Aorta (tissue), 5 donors: Measurements from ENCODE around the gene RNF31. TPM values are rescaled to one million over a fixed set of nuclear protein-coding genes. Genes with fewer than 3 reads are reported as not detected.
A peak's percentile ranks its signal among the peaks of the same experiment; 100 is the strongest.

Experiments
- ATAC-seq: fragments of 200-7000 bp; cut with Tn5 transposase; one replicate; pipeline ENCODE4 v1.9.1; 2022; ENCODE audit warnings: moderate library complexity; ENCODE audit not compliant: low FRiP score
- DNase-seq, 2 donors: peaks; one replicate each; pipeline ENCODE4 v3.0.0-alpha.2; 2020
- H3K27ac ChIP-seq, 2 donors: one replicate each; pipeline ENCODE4 v1.5.1; 2013; ENCODE audit warnings: low read length in 2 of 2, mild to moderate bottlenecking in 2 of 2, moderate library complexity in 2 of 2, control low read depth in 1 of 2, inconsistent platforms in 1 of 2, low read depth in 1 of 2
- H3K27me3 ChIP-seq, 2 donors: one replicate each; pipeline ENCODE4 v1.6.1; 2013; ENCODE audit warnings: control low read depth in 1 of 2, low read length in 1 of 2, mild to moderate bottlenecking in 1 of 2, moderate library complexity in 1 of 2; ENCODE audit not compliant: insufficient read depth in 2 of 2, control insufficient read depth in 1 of 2
- H3K36me3 ChIP-seq, 2 donors: one replicate each; pipeline ENCODE4 v1.6.1; 2013; ENCODE audit warnings: control low read depth in 1 of 2, low read length in 1 of 2, mild to moderate bottlenecking in 1 of 2; ENCODE audit not compliant: insufficient read depth in 2 of 2, control insufficient read depth in 1 of 2
- H3K4me1 ChIP-seq, 2 donors: one replicate each; pipeline ENCODE4 v1.6.1; 2013; ENCODE audit warnings: low read length in 2 of 2, control low read depth in 1 of 2, mild to moderate bottlenecking in 1 of 2, moderate library complexity in 1 of 2; ENCODE audit not compliant: insufficient read depth in 2 of 2, control insufficient read depth in 1 of 2
- H3K4me3 ChIP-seq, 2 donors: one replicate each; pipeline ENCODE4 v1.5.1; 2013; ENCODE audit warnings: low read length in 2 of 2, control low read depth in 1 of 2, mild to moderate bottlenecking in 1 of 2
- H3K9me3 ChIP-seq: one replicate; pipeline ENCODE4 v1.6.1; 2013; ENCODE audit warnings: mild to moderate bottlenecking, low read length; ENCODE audit not compliant: control insufficient read depth
- WGBS, 2 donors: extraction: QIAGEN DNeasy Blood & Tissue Kit; methylation state at CpG; one replicate each; pipeline ENCODE4 v1.1.7; 2013; 5-methylcytosine and 5-hydroxymethylcytosine counted together
- intact Hi-C, 2 donors: fragments of 100-400 bp; cut with DNase I; formaldehyde crosslinking; loops; one replicate each; pipeline versions ENCODE4 v1.14.2 to v1.15.0; 2022
- polyA plus RNA-seq, 2 donors: library from polyadenylated mRNA; stranded (reverse); fragments of 200-250 nt; gene quantifications; one replicate each; pipeline ENCODE4 v1.2.3, GENCODE V29; 2013
- total RNA-seq, 2 donors: library from RNA; stranded (reverse); fragmentation: NEBNext Ultra II Directional; extraction: Animal tissue kit (Norgen Biotek cat#: 25700); gene quantifications; one replicate each; pipeline ENCODE4 v1.2.1, GENCODE V29; 2021
- donor health status: healthy with polysubstance abuse.
- donor health status: Bipolar disorder and iron deficiency.
- donor health status: DM: no; HTN: no; CAD: no.
- donor health status: DM: no; HTN: no; CAD: no.
- donor health status: DM: yes; HTN: yes; CAD: no.

Gene RNF31
- total and polyA plus RNA-seq, 4 donors, result 9.1 to 167 (median 56.3) TPM

DNA sequence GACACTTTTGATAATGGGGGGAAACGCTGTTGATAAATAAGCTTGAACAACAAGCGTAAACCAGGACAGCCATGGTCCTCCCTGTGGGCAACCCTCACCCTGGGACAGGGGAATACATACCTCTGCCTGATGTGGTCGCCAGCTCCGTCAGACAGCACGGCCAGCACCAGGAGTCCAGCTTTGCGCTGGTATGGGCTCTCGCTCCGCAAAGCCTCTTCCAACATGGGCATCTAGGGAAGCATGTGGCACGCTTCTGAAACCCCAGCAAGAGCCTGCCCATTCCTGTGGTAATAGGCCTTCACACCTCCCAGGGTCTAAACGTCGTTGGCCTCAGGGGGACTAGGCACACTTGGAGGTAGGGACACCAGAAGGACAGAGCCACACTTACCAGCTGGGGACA lies 38.4 kb downstream of the RNF31 start:
- Histone ChIP-seq H3K27me3 (no peaks in the 10 kb centered on the region), H3K4me3 (no peak overlapping the region), H3K36me3 (no peaks in the 10 kb centered on the region), H3K27ac (no peak overlapping the region), H3K9me3 (no peaks in the 10 kb centered on the region), H3K4me1 (no peaks in the 10 kb centered on the region)
- intact Hi-C loops, result no loop called here
- DNase-seq, result peak in 1 of 2 donors; percentile 63
- no peak for ATAC-seq
- 90 to 94% methylated on average over 11 of the region's 11 CpGs for WGBS, 2 donors

DNA sequence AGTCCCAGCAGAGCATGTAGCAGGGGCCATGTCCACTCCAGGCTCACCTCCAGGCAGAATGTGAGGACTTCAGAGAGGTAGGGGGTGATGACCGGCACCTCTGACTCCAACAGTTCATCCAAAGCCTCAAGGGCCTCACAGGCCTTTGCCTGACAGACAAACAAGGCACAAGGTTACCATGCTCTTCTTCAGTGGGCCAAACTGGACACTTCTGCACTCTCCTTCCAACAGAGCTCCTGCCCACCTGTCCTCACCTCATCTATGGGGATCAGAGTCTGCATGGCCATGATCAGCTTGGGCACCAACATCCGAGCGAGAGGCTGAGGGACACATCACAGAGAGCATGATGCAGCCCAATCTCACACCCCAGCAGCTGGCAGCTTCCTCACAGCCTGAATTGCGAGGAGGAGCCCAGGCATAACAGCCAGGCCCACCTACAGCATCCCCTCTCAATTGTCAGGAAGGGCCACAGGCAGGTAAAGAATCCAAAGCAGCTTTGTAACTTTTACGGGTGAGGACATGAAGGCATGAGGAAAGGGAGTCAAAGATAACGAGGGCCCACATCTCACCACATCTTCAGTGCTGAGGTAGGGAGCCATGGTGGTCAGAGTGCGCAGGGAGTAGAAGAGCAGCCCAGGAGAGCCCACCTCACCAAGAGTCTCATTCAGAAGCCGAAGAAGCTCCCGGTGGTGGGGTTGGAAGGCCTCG lies 39.7 kb downstream of the RNF31 start:
- WGBS, 2 donors, result 91 to 94% methylated on average over 10 of the region's 10 CpGs
- no peaks in the 10 kb centered on the region for H3K9me3 ChIP-seq
- no peaks in the 10 kb centered on the region for H3K36me3 ChIP-seq
- intact Hi-C loops, result no loop called here
- H3K4me1 ChIP-seq, result no peaks in the 10 kb centered on the region
- ATAC-seq (no peak), DNase-seq (peak in 1 of 2 donors; percentile 51)
- H3K27me3 ChIP-seq, result no peaks in the 10 kb centered on the region
- H3K27ac ChIP-seq, result no peak overlapping the region
- H3K4me3 ChIP-seq, result no peak overlapping the region

DNA sequence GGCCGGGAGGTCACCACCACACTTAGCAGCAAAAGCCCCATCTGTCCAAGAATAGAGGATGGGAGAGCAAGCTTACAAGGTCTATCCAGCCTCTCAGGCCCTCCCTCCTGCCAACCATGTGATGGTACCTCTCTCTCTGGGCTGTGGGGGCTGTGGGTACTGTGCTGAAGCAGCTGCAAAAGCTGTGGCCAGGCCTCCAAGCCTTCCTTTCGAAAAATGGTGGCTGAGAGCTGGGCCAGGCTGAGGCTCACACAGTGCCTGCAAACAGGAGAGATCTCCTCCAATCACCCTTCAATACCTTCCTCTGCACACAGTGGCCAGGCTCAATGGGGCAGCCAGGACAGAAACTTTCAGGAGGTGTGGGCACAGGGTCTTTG lies 40.2 kb downstream of the RNF31 start:
- Histone ChIP-seq H3K9me3 (no peaks in the 10 kb centered on the region), H3K4me1 (no peaks in the 10 kb centered on the region), H3K4me3 (no peak overlapping the region), H3K27ac (no peak overlapping the region), H3K36me3 (no peaks in the 10 kb centered on the region), H3K27me3 (no peaks in the 10 kb centered on the region)
- 84 to 88% methylated on average over 2 of the region's 2 CpGs for WGBS, 2 donors
- intact Hi-C loops, result no loop called here
- DNase-seq (peak in 1 of 2 donors; percentile 43), ATAC-seq (no peak)

DNA sequence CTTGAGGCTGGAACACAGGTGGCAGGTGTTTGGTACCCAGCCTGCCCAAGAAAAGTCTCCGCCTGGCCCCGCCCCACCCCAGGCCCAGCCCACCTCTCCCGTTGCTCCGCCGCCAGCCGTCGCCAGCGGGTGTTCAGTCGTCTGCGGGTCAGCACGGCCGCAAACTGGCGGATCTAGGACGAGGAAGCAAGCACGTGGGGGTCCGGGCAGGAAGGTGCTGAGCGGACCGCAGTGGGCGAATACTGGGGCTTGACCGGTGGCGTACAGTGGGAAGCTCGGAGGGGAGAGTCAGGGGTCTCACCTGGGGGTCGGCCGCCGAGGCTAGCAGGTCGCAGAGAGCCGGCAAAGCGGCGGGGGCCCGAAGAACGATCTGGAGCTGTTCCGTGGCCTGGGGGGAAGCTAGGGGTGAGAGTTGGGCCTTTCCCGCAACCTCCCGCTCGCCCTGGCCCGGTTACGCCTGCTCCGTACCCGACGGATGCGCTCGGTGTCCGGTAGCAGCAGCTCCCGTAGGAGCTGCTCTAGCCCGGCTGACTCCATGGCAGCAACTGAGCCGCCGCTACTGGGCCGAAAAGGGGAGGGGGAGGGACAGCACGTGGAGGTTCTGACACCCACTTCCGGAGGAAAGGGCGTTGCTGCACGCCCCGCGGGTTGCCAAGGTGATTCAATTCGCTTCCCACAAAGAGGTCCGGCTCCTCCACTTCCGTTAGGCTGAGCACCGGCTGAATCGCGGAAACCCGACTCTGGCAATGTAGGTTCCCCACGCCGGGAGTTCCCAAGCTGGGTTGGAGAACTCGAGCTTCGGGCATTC lies 41.2 kb downstream of the RNF31 start, which contains the start of gene IPO4:
Gene IPO4 (minus strand): TSS at position 566 of the 808 bp plus-strand sequence. CDS start 29 bp downstream, at position 537.
- Histone ChIP-seq H3K4me3 (peak within 1 kb of the TSS; percentile 44 to 61), H3K27me3 (no peaks in the 10 kb centered on the region), H3K36me3 (peaks cover 0 to 2% of the 10 kb centered on the region in 2 donors), H3K4me1 (no peaks in the 10 kb centered on the region), H3K27ac (peak within 1 kb of the TSS in 1 of 2 donors; percentile 33), H3K9me3 (no peaks in the 10 kb centered on the region)
- WGBS, 2 donors, result 0 to 1% methylated on average over 62 to 65 of the region's 65 CpGs
- ATAC-seq, result peak; percentile 97
- DNase-seq, result peak; percentile 97
- intact Hi-C loops, result loop anchor here in 1 of 2 donors (2.0 kb wide), 1 partner anchor 28 kb away; the partner anchor contains the start of gene IRF9

- no peaks in the 10 kb centered on the region for H3K4me1 ChIP-seq
- no peaks in the 10 kb centered on the region for H3K9me3 ChIP-seq
- no peak for ATAC-seq
- no peak for DNase-seq
- intact Hi-C loops, result loop anchor here in 1 of 2 donors (2.0 kb wide), 1 partner anchor 28 kb away; the partner anchor contains the start of gene IRF9
- WGBS, 2 donors, result 0 to 1% methylated on average over 3 of the region's 3 CpGs
- no peak overlapping the region for H3K4me3 ChIP-seq
- peaks cover 0 to 2% of the 10 kb centered on the region in 2 donors for H3K36me3 ChIP-seq
- no peak overlapping the region for H3K27ac ChIP-seq
- no peaks in the 10 kb centered on the region for H3K27me3 ChIP-seq
Observed at GRCh38 chr14:24189059-24189375, 41.7 kb downstream of the RNF31 start.

DNA sequence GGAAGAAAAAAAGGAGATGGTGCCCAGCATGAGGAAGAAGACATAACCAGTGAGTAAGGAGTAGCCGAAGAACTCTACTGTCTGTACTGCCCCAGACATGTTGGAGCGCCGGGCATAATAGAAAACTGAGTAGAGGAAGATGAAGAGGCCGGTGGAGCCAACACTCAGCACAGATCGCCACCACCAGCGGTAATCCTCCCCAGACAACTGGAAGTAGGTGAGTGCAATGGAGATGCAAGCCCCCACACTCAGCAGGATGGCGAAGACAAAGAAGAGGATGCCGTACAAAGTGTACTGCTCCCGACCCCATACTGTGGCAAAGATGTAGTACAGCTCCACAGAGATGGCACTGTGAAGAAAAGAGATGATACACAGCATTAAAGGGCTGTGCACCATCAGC lies 42.2 kb downstream of the RNF31 start:
- Histone ChIP-seq H3K9me3 (no peaks in the 10 kb centered on the region), H3K27ac (no peak overlapping the region), H3K36me3 (peaks cover 0 to 2% of the 10 kb centered on the region in 2 donors), H3K4me3 (no peak overlapping the region), H3K27me3 (no peaks in the 10 kb centered on the region), H3K4me1 (peaks cover 0 to 2% of the 10 kb centered on the region in 2 donors)
- WGBS, 2 donors, result 91 to 94% methylated on average over 9 of the region's 9 CpGs
- intact Hi-C loops, result loop anchor here in 1 of 2 donors (2.0 kb wide), 1 partner anchor 29 kb away; the partner anchor contains the start of gene IRF9
- DNase-seq (no peak), ATAC-seq (no peak)

GRCh38 chr14:24190416-24190815 lies 43.1 kb downstream of the RNF31 start:
- Histone ChIP-seq H3K4me1 (peaks cover 0 to 4% of the 10 kb centered on the region in 2 donors), H3K4me3 (no peak overlapping the region), H3K9me3 (no peaks in the 10 kb centered on the region), H3K36me3 (peaks cover 0 to 2% of the 10 kb centered on the region in 2 donors), H3K27ac (no peak overlapping the region), H3K27me3 (no peaks in the 10 kb centered on the region)
- intact Hi-C loops, result no loop called here
- DNase-seq, result no peak
- no peak for ATAC-seq
- WGBS, 2 donors, result 85 to 95% methylated on average over 10 of the region's 10 CpGs

DNA sequence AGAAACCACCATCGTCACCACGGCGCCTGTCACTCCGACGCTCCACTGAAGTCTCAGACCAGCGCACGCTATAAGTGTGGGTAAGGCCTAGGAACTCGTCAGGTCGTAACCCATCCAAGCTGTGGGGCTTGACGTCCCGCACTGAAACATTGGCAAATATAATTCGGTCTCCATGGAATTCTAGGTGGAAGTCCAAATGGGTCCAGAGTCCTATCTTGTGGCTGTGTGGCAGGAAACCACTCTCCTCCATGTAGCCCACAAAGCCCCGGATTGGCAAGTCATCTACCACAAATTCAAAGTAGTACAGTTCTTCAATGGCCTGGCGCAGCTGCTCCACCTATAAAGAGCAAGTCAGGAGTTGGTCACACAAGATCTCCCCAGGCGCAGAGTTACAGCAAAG lies 45.6 kb downstream of the RNF31 start:
- Histone ChIP-seq H3K4me3 (no peak overlapping the region), H3K36me3 (peaks cover 0 to 2% of the 10 kb centered on the region in 2 donors), H3K9me3 (no peaks in the 10 kb centered on the region), H3K27ac (no peak overlapping the region), H3K27me3 (no peaks in the 10 kb centered on the region), H3K4me1 (peaks cover 0 to 4% of the 10 kb centered on the region in 2 donors)
- no peak for DNase-seq
- WGBS, 2 donors, result 96 to 97% methylated on average over 15 of the region's 15 CpGs
- intact Hi-C loops, result no loop called here
- no peak for ATAC-seq
